Neuronal stem cell (in vitro differentiated cells): ENCODE measurements around the gene VOPP1.

Source experiments
- DNase-seq: peaks from one replicate; pipeline ENCODE4 v3.0.0-alpha.2; 2013; ENCODE audit warnings: low spot score
- H2AFZ ChIP-seq: one replicate; pipeline ENCODE4 v1.6.1; 2013; ENCODE audit warnings: mild to moderate bottlenecking, low read length, inconsistent platforms
- H2AK5ac ChIP-seq: 2 replicates; pipeline ENCODE4 v1.6.1; 2013; ENCODE audit warnings: low read depth, mild to moderate bottlenecking, inconsistent platforms, low read length, moderate library complexity, mixed read lengths
- H2BK120ac ChIP-seq: 2 replicates; pipeline ENCODE4 v1.6.1; 2013; ENCODE audit warnings: low read depth, mild to moderate bottlenecking, inconsistent platforms, low read length, moderate library complexity, mixed read lengths
- H2BK12ac ChIP-seq: one replicate; pipeline ENCODE4 v1.6.1; 2013; ENCODE audit warnings: low read length, inconsistent platforms
- H2BK15ac ChIP-seq: 2 replicates; pipeline ENCODE4 v1.6.1; 2013; ENCODE audit warnings: mild to moderate bottlenecking, low read length, inconsistent platforms, mixed read lengths
- H2BK5ac ChIP-seq: one replicate; pipeline ENCODE4 v1.6.1; 2013; ENCODE audit warnings: inconsistent platforms, mild to moderate bottlenecking, low read length, moderate library complexity
- H3K14ac ChIP-seq: one replicate; pipeline ENCODE4 v1.6.1; 2013; ENCODE audit warnings: low read length, inconsistent platforms
- H3K18ac ChIP-seq: 2 replicates; pipeline ENCODE4 v1.6.1; 2013; ENCODE audit warnings: low read length, inconsistent platforms
- H3K23ac ChIP-seq: 2 replicates; pipeline ENCODE4 v1.6.1; 2013; ENCODE audit warnings: low read depth, mild to moderate bottlenecking, mixed read lengths, low read length, inconsistent platforms; ENCODE audit not compliant: poor library complexity
- H3K27ac ChIP-seq: replicated peaks from 3 replicates; pipeline ENCODE4 v1.5.1; 2013; ENCODE audit warnings: low read length, inconsistent platforms
- H3K27me3 ChIP-seq, 3 experiments: 2 replicates each; pipeline ENCODE4 v1.6.1; 2013; ENCODE audit warnings: low read length in 3 of 3, mild to moderate bottlenecking in 2 of 3, inconsistent platforms in 1 of 3, low read depth in 1 of 3, mixed read lengths in 1 of 3, moderate library complexity in 1 of 3; ENCODE audit not compliant: control insufficient read depth in 3 of 3, insufficient read depth in 3 of 3
- H3K36me3 ChIP-seq, 2 donors: replicated peaks in 1 of 2; 2 replicates each; pipeline ENCODE4 v1.6.1; 2013; ENCODE audit warnings: low read length in 2 of 2; ENCODE audit not compliant: control insufficient read depth in 2 of 2, insufficient read depth in 2 of 2
- H3K4ac ChIP-seq: 2 replicates; pipeline ENCODE4 v1.6.1; 2013; ENCODE audit warnings: inconsistent platforms, mild to moderate bottlenecking, low read length, moderate library complexity
- H3K4me1 ChIP-seq, 2 donors: 1 replicate in 1 of 2; 2 replicates in 1 of 2; pipeline ENCODE4 v1.6.1; 2013; ENCODE audit warnings: low read length in 2 of 2, low read depth in 1 of 2; ENCODE audit not compliant: control insufficient read depth in 2 of 2, insufficient read depth in 1 of 2
- H3K4me2 ChIP-seq: one replicate; pipeline ENCODE4 v1.6.1; 2013; ENCODE audit warnings: mild to moderate bottlenecking, low read length, inconsistent platforms; ENCODE audit not compliant: insufficient read depth, poor library complexity, severe bottlenecking
- H3K4me3 ChIP-seq, 2 donors: 2 replicates each; pipeline ENCODE4 v1.5.1; 2013; ENCODE audit warnings: low read length in 2 of 2, mild to moderate bottlenecking in 2 of 2, inconsistent platforms in 1 of 2, moderate library complexity in 1 of 2
- H3K79me1 ChIP-seq: one replicate; pipeline ENCODE4 v1.6.1; 2013; ENCODE audit warnings: low read depth, mild to moderate bottlenecking, inconsistent platforms, low read length, moderate library complexity
- H3K9ac ChIP-seq: one replicate; pipeline ENCODE4 v1.6.1; 2013; ENCODE audit warnings: mild to moderate bottlenecking, low read depth, low read length, inconsistent platforms; ENCODE audit not compliant: poor library complexity
- H3K9me3 ChIP-seq, 2 donors: replicated peaks in 1 of 2; 2 replicates each; pipeline versions ENCODE3 to v1.6.1; 2013; ENCODE audit warnings: low read length in 2 of 2, mild to moderate bottlenecking in 2 of 2, inconsistent platforms in 1 of 2, low read depth in 1 of 2, mixed read lengths in 1 of 2, moderate library complexity in 1 of 2; ENCODE audit not compliant: control insufficient read depth in 2 of 2, insufficient read depth in 1 of 2
- H4K8ac ChIP-seq: one replicate; pipeline ENCODE4 v1.6.1; 2013; ENCODE audit warnings: low read depth, mild to moderate bottlenecking, inconsistent platforms, low read length, moderate library complexity
- H4K91ac ChIP-seq: one replicate; pipeline ENCODE4 v1.6.1; 2013; ENCODE audit warnings: low read length, low read depth, mild to moderate bottlenecking, inconsistent platforms; ENCODE audit not compliant: poor library complexity
- whole genome bisulfite sequencing, 2 donors: extraction: QIAGEN DNeasy Blood & Tissue Kit; methylation state at CpG; one replicate each; pipeline ENCODE4 v1.1.7; 2013; ENCODE audit warnings: missing lambda C conversion rate in 2 of 2, mixed read lengths in 1 of 2; ENCODE audit not compliant: insufficient read length in 2 of 2, insufficient replicate concordance in 1 of 2; ENCODE audit errors: extremely low coverage in 2 of 2; 5-methylcytosine and 5-hydroxymethylcytosine counted together

The VOPP1 gene

GRCh38 chr7:55475855-55476803 lies 96.2 kb downstream of the VOPP1 start:
- no peak overlapping the region for H4K91ac ChIP-seq
- H3K79me1 ChIP-seq = peaks cover 14% of the 10 kb centered on the region
- no peak for DNase-seq
- no peak overlapping the region for H3K4ac ChIP-seq
- H3K27ac ChIP-seq = no peak overlapping the region
- H2AFZ ChIP-seq = no peak overlapping the region
- H3K4me2 ChIP-seq = no peak overlapping the region
- H2BK12ac ChIP-seq = peak overlapping the region; percentile 22
- H3K4me1 ChIP-seq = peaks cover 0 to 5% of the 10 kb centered on the region in 2 donors
- H3K23ac ChIP-seq = peak overlapping the region; percentile 65
- WGBS, 2 donors = no CpG with 5 or more reads among the region's 19 CpGs
- no peaks in the 10 kb centered on the region for H3K9me3 ChIP-seq
- peaks cover 3 to 24% of the 10 kb centered on the region in 2 donors for H3K36me3 ChIP-seq
- no peak overlapping the region for H3K9ac ChIP-seq
- no peak overlapping the region for H2BK15ac ChIP-seq
- no peak overlapping the region for H3K4me3 ChIP-seq
- H2BK5ac ChIP-seq = peak overlapping the region; percentile 24
- H3K14ac ChIP-seq = peak overlapping the region; percentile 82
- H2AK5ac ChIP-seq = peak overlapping the region; percentile 14
- no peak overlapping the region for H2BK120ac ChIP-seq
- H3K27me3 ChIP-seq = no peaks in the 10 kb centered on the region
- no peak overlapping the region for H4K8ac ChIP-seq
- H3K18ac ChIP-seq = peak overlapping the region; percentile 60

GRCh38 chr7:55474944-55475854 lies 97.1 kb downstream of the VOPP1 start:
- no peak overlapping the region for H3K9ac ChIP-seq
- no peak overlapping the region for H2AK5ac ChIP-seq
- no peak overlapping the region for H2BK120ac ChIP-seq
- H2BK5ac ChIP-seq = peak overlapping the region; percentile 24
- H3K79me1 ChIP-seq = peaks cover 14% of the 10 kb centered on the region
- H3K27me3 ChIP-seq = no peaks in the 10 kb centered on the region
- no peak overlapping the region for H3K27ac ChIP-seq
- peak overlapping the region; percentile 65 for H3K23ac ChIP-seq
- peaks cover 3 to 24% of the 10 kb centered on the region in 2 donors for H3K36me3 ChIP-seq
- no peak overlapping the region for H3K4ac ChIP-seq
- no peak overlapping the region for H3K18ac ChIP-seq
- peaks cover 0 to 7% of the 10 kb centered on the region in 2 donors for H3K4me1 ChIP-seq
- no peak overlapping the region for H2BK15ac ChIP-seq
- H3K14ac ChIP-seq = peak overlapping the region; percentile 10
- peak overlapping the region in 1 of 2 donors; percentile 39 for H3K4me3 ChIP-seq
- DNase-seq = no peak
- WGBS, 2 donors = no CpG with 5 or more reads among the region's 22 CpGs
- H2AFZ ChIP-seq = no peak overlapping the region
- peak overlapping the region; percentile 22 for H2BK12ac ChIP-seq
- no peak overlapping the region for H4K91ac ChIP-seq
- H3K4me2 ChIP-seq = no peak overlapping the region
- no peak overlapping the region for H4K8ac ChIP-seq
- H3K9me3 ChIP-seq = no peaks in the 10 kb centered on the region

- no CpG with 5 or more reads among the region's 10 CpGs for WGBS, 2 donors
Observed at GRCh38 chr7:55473932-55474331, 98.4 kb downstream of the VOPP1 start.

More at GRCh38 chr7:55473932-55474331, 98.4 kb downstream of the VOPP1 start:
- H3K79me1 ChIP-seq = peaks cover 14% of the 10 kb centered on the region
- H3K27me3 ChIP-seq = no peaks in the 10 kb centered on the region
- H3K4me1 ChIP-seq = peaks cover 3 to 8% of the 10 kb centered on the region in 2 donors
- H2BK120ac ChIP-seq = no peak overlapping the region
- no peak overlapping the region for H3K27ac ChIP-seq
- H2BK5ac ChIP-seq = no peak overlapping the region
- peaks cover 3 to 31% of the 10 kb centered on the region in 2 donors for H3K36me3 ChIP-seq
- no peak overlapping the region for H2BK12ac ChIP-seq
- peak overlapping the region; percentile 77 for H3K9ac ChIP-seq
- no peaks in the 10 kb centered on the region for H3K9me3 ChIP-seq
- H2BK15ac ChIP-seq = no peak overlapping the region
- H3K4ac ChIP-seq = no peak overlapping the region
- H4K8ac ChIP-seq = peak overlapping the region; percentile 29
- no peak overlapping the region for H2AK5ac ChIP-seq
- H3K14ac ChIP-seq = peak overlapping the region; percentile 82
- no peak for DNase-seq
- no peak overlapping the region for H3K4me3 ChIP-seq
- H2AFZ ChIP-seq = no peak overlapping the region
- H4K91ac ChIP-seq = no peak overlapping the region
- no peak overlapping the region for H3K4me2 ChIP-seq
- H3K18ac ChIP-seq = peak overlapping the region; percentile 7
- H3K23ac ChIP-seq = no peak overlapping the region
